ENCODE data around the gene SYVN1.

GRCh38 chr11:65166893-65167292, 32.6 kb upstream of the SYVN1 start:
- TF ChIP-seq CTCF (conservative IDR thresholded peaks at IDR 0.05), result no peak
- no peak for TF ChIP-seq EZH2 (IDR thresholded peaks at IDR 0.05; ENCODE audit: low read depth)
